Muscle of leg (tissue), 11 donors: ENCODE results near the gene TOMM7. TPM values are rescaled to one million over a fixed set of nuclear protein-coding genes. Genes with fewer than 3 reads are reported as not detected.
"Not testable (repeated sequence)": the region's sequence is repeated elsewhere in the genome, so short reads cannot be mapped to it uniquely, and the experiment has no call there.

Source experiments
- DNase-seq: peaks from one replicate; pipeline ENCODE4 v3.0.0; 2013
- H3K27ac ChIP-seq: one replicate; pipeline ENCODE4 v1.5.1; 2013; ENCODE audit warnings: mild to moderate bottlenecking, low read length, control low read depth
- H3K27me3 ChIP-seq: one replicate; pipeline ENCODE4 v1.6.1; 2013; ENCODE audit warnings: low read length; ENCODE audit not compliant: control insufficient read depth, insufficient read depth
- H3K36me3 ChIP-seq: one replicate; pipeline ENCODE4 v1.6.1; 2013; ENCODE audit warnings: low read length; ENCODE audit not compliant: control insufficient read depth, insufficient read depth
- H3K4me1 ChIP-seq: one replicate; pipeline ENCODE4 v1.6.1; 2013; ENCODE audit warnings: low read length; ENCODE audit not compliant: control insufficient read depth, insufficient read depth
- H3K4me3 ChIP-seq: one replicate; pipeline ENCODE4 v1.5.1; 2013; ENCODE audit warnings: low read length, control low read depth
- H3K9me3 ChIP-seq: replicated peaks from 2 replicates; pipeline ENCODE4 v1.6.1; 2013; ENCODE audit warnings: low read depth, low read length; ENCODE audit not compliant: control insufficient read depth
- WGBS: methylation state at CpG from one replicate; pipeline ENCODE4 v1.1.5; 2013; ENCODE audit warnings: missing lambda C conversion rate; ENCODE audit not compliant: insufficient coverage; 5-methylcytosine and 5-hydroxymethylcytosine counted together
- polyA plus RNA-seq, 8 donors: library from polyadenylated mRNA; unstranded; fragments of 120-200 nt; gene quantifications; one replicate each; pipeline versions ENCODE4 v1.2.1 to v1.2.3, GENCODE V29; 2013; ENCODE audit warnings: inconsistent platforms in 1 of 8, low replicate concordance in 1 of 8; ENCODE audit not compliant: insufficient read length in 8 of 8, insufficient read depth in 1 of 8
- total RNA-seq: library from RNA; stranded (reverse); fragments of 120-200 nt; gene quantifications from one replicate; pipeline ENCODE4 v1.2.4, GENCODE V29; 2013

Gene TOMM7
- total and polyA plus RNA-seq, 9 donors: 648 to 986 (median 834) TPM

DNA sequence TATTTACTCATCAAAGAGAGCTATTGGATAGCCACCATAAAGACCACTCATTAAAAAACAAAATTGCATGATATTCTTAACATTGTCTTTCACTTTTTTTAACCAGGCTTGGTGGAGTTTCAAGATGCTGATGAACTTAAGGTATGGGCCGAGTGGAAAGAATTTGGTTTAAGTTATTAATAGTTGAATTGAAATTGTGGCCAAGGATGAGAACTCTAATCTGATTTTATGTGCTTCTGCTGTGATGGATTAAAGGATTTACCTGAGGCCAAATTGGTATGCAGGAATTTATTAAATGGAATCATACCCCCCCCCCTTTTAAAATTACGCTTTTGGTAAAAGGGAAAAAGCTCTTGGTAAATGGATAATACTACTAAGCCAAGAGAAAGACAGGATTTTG lies 33.8 kb upstream of the TOMM7 start:
- H3K27ac ChIP-seq: peak overlapping the region; percentile 94
- no peak overlapping the region for H3K4me3 ChIP-seq
- peaks cover 10% of the 10 kb centered on the region for H3K36me3 ChIP-seq
- H3K4me1 ChIP-seq: peaks cover 27% of the 10 kb centered on the region
- H3K9me3 ChIP-seq: no peaks in the 10 kb centered on the region
- DNase-seq: peak; percentile 60
- no CpG with 5 or more reads among the region's 2 CpGs for WGBS
- H3K27me3 ChIP-seq: no peaks in the 10 kb centered on the region

DNA sequence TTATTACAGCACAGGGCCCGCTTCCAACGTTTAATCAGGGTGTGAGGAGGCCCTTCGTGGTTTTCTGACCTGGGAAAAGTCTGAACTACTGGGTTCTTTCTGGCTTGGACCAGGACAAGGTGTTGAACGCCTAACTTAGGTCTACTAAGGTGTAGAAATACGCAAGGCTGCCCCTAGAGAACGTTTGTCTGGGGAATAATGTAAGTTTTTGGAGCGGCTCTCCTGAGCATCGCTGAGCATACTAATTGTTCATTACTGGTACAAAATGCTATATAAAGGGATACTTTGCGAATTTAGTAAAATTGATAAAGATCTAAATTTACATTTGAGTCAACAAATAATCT lies 32.4 kb upstream of the TOMM7 start:
- Histone ChIP-seq H3K27ac (peak overlapping the region; percentile 94), H3K4me3 (peak overlapping the region; percentile 80), H3K36me3 (peaks cover 7% of the 10 kb centered on the region), H3K27me3 (no peaks in the 10 kb centered on the region), H3K9me3 (no peaks in the 10 kb centered on the region), H3K4me1 (peaks cover 30% of the 10 kb centered on the region)
- DNase-seq: no peak
- 6% methylated on average over 4 of the region's 9 CpGs for WGBS

DNA sequence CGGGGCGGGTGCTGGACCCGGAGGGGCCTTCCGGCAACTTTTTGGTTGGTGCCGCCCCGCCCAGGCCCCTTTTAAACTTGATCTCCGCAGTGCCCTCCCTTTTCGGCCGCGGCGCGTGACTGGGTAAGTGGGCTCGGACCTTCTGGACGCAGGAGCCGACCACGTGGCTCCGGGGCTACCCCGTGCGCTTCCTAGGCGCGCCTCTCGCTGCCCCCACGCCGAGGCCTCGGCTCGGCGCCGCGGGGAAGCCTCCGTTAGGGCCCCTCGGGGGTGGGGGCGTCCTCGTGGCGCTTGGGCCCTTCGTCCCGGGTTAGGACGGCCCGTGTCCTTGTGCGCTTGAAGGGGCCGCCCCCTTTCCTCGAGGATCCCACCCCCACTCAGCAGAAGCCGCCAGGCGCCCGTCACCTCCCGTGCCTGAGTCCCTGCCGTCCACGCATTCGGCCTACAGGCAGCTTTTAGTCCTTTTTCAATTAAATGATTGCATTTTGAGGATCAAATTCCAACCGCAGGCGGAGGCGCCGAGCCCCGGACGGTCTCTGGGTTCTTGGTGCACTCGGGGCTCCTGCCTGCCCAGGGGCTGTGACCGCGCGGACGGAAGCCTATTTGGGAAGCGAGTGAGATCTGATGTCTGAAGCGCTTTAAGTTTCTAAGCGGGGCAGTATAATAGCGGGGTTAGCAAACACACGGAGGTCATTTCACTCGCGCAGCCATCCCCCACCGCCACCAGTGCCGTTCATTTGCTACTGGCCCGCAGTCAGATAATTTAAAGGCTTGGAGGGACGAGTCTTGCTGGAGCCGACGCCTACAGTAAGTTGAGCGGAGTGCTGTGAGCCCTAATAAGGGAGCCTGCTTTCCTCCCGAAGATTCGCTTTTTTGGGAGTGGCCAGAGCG lies 31.8 kb upstream of the TOMM7 start:
- Histone ChIP-seq H3K27ac (peak overlapping the region; percentile 94), H3K4me3 (peak overlapping the region; percentile 80), H3K27me3 (no peaks in the 10 kb centered on the region), H3K9me3 (no peaks in the 10 kb centered on the region), H3K36me3 (peaks cover 7% of the 10 kb centered on the region), H3K4me1 (peaks cover 36% of the 10 kb centered on the region)
- DNase-seq: peak; percentile 96
- WGBS: under 1% methylated on average over 62 of the region's 76 CpGs

DNA sequence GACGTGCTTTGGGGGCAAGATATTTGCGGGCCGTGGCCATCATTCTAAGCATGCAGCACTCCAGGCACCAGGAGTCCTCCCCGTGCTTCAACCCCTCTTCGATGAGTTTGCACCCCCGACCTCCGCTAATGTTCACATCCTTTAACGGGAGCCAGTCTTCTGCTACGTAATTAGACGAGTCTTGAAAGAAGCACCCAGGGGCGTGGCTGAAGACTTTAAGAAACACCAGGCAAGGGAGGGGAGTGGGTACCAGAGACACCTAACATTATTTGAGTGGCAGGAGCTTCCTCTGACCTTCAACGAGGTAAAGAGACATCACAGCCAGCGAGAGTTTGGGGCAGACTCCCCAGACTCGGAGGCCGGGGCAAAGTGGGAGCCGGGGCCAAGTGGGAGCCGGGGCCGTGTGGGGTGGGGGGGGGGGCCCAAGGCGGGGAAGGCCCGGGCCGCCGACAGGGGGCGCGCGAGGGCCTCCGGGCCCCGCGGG lies 31.1 kb upstream of the TOMM7 start:
- Histone ChIP-seq H3K36me3 (peaks cover 3% of the 10 kb centered on the region), H3K9me3 (no peaks in the 10 kb centered on the region), H3K27ac (peak overlapping the region; percentile 49), H3K4me1 (peaks cover 37% of the 10 kb centered on the region), H3K27me3 (no peaks in the 10 kb centered on the region), H3K4me3 (peak overlapping the region; percentile 80)
- 9% methylated on average over 18 of the region's 28 CpGs for WGBS
- DNase-seq: peak; percentile 58

DNA sequence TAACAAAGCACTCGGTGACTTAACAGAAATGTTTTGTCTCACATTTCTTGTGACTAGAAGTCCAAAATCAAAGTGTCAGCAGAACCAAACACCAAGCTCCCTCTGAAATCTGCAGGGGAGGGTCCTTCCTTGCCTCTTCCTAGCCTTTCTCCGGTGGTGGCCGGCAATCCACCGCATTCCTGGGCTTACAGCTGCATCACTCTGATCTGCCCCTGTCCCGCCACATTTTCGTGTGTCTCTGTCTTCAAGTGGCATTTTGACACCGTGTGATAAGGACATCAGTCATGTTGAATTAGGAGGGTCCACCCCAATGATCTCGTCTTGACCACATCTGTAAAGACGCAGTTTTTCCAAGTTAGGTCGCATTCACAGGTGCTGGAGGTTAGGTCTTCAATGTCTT lies 30.5 kb upstream of the TOMM7 start:
- peak overlapping the region; percentile 39 for H3K27ac ChIP-seq
- no peaks in the 10 kb centered on the region for H3K9me3 ChIP-seq
- no peaks in the 10 kb centered on the region for H3K36me3 ChIP-seq
- H3K27me3 ChIP-seq: no peaks in the 10 kb centered on the region
- no peak overlapping the region for H3K4me3 ChIP-seq
- WGBS: 86% methylated on average over 5 of the region's 10 CpGs
- no peak for DNase-seq
- H3K4me1 ChIP-seq: peaks cover 39% of the 10 kb centered on the region

DNA sequence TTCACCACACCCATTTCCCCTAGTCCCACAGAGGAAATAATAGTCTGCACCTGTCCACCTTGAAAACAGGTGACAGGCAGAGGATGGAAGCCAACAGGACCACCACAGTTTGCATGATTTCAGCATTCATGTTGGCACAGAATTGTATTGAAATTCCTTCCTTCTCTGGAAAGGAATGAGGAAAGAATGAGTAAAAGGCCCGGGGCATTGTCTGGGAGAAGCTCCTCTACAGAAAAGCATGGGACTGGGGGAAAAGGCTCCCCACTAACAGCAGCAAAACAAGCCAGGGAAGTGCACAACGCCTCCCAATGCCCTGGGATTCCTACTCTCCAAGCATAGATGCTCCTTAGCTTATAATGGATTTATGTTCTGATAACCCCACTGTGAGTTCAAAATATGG lies 28.5 kb upstream of the TOMM7 start:
- no CpG with 5 or more reads among the region's 2 CpGs for WGBS
- no peak overlapping the region for H3K4me3 ChIP-seq
- H3K4me1 ChIP-seq: peaks cover 39% of the 10 kb centered on the region
- no peaks in the 10 kb centered on the region for H3K27me3 ChIP-seq
- H3K36me3 ChIP-seq: no peaks in the 10 kb centered on the region
- DNase-seq: no peak
- H3K9me3 ChIP-seq: no peaks in the 10 kb centered on the region
- H3K27ac ChIP-seq: no peak overlapping the region

DNA sequence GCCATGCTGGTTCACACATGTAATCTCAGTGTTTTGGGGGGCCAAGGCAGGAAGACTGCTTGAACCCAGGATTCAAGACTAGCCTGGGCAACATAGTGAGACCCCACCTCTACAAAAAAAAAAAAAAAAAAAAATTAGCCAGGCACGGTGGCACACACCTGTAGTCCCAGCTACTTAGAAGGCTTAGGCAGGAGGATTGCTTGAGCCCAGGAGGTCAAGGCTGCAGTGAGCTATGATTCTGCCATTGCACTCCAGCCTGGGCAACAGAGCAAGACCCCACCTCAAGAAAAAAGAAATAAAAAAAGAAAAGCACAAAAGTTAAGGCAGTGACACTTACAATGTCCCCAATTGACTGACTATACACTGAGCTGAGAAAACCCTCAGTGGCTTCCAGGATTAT lies 27.7 kb upstream of the TOMM7 start:
- H3K27me3 ChIP-seq, H3K27ac ChIP-seq, DNase-seq, H3K4me3 ChIP-seq, H3K36me3 ChIP-seq, H3K9me3 ChIP-seq: not testable (repeated sequence)
- WGBS: no CpG with 5 or more reads among the region's 1 CpG
- H3K4me1 ChIP-seq: peaks cover 33% of the 10 kb centered on the region

DNA sequence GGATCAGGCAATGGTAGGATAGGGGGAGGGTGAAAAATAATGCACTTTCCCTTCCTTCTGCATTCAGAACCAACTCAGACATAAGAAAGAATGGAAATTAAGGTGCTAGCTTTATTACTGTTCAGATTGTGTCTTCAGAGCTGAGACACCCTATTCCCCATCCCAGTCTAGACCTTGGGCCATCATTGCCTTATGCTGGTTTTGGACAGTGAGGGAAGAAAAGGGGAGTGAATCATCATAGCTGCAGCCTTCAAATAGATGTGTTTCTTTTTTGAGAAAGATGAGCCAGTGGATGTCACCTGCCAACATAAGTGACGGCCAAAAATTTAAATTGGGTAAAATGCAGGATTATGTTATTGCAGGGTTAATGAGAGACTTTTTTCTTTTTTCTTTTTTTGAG lies 27.0 kb upstream of the TOMM7 start:
- Histone ChIP-seq H3K9me3 (no peaks in the 10 kb centered on the region), H3K27me3 (no peaks in the 10 kb centered on the region), H3K36me3 (no peaks in the 10 kb centered on the region), H3K27ac (peak overlapping the region; percentile 23), H3K4me1 (peaks cover 26% of the 10 kb centered on the region), H3K4me3 (no peak overlapping the region)
- no peak for DNase-seq
- WGBS: no CpG with 5 or more reads among the region's 1 CpG

DNA sequence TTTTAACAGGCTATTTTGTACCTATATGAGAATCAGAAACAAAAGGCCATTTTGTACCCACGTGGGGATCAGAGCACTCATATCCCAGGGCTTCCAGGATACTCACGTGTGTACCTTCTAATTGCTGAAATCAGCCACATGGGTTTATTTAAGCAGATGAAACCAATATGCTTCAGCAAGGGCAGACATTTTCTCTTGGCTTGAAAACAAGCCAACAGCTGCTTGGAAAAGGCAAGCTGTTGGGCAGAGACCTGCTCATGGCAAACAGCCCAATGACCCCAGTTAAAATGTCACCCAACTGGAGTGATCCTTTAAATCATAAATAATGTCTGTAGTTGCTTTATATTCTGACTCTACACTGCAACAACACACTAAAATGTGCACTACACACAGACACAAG lies 26.5 kb upstream of the TOMM7 start:
- Histone ChIP-seq H3K4me3 (no peak overlapping the region), H3K36me3 (no peaks in the 10 kb centered on the region), H3K9me3 (no peaks in the 10 kb centered on the region), H3K27me3 (no peaks in the 10 kb centered on the region), H3K27ac (peak overlapping the region; percentile 23), H3K4me1 (peaks cover 22% of the 10 kb centered on the region)
- WGBS: 0% methylated on average over 2 of the region's 2 CpGs
- DNase-seq: peak; percentile 83

DNA sequence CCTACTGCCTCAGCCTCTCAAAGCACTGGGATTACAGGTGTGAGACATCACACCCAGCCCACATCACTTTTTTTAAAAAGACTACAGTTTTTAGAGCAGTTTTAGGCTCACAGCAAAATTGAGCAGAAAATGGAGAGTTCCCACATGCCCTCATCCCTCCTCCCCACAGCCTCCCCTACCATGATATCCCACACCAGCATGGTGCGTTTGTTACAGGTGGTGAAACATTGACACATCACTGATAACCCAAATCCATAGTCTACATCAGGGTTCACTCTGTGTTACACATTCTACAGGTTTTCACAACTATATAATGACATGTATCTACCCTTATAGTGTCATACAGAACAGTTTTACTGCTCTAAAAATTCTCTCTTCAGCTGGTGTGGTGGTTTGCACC lies 24.3 kb upstream of the TOMM7 start:
- H3K9me3 ChIP-seq: no peaks in the 10 kb centered on the region
- DNase-seq: no peak
- H3K4me1 ChIP-seq: peaks cover 25% of the 10 kb centered on the region
- 100% methylated on average over 1 of the region's 1 CpG for WGBS
- H3K36me3 ChIP-seq: no peaks in the 10 kb centered on the region
- H3K27ac ChIP-seq: no peak overlapping the region
- H3K27me3 ChIP-seq: no peaks in the 10 kb centered on the region
- H3K4me3 ChIP-seq: no peak overlapping the region
